Hematopoietic multipotent progenitor cell (in vitro differentiated cells): Measurements from ENCODE around the gene SZT2. TPM values are rescaled to one million over a fixed set of nuclear protein-coding genes. Genes with fewer than 3 reads are reported as not detected.
"Not testable (repeated sequence)": the region's sequence is repeated elsewhere in the genome, so short reads cannot be mapped to it uniquely, and the experiment has no call there.

ENCODE experiments used
- DNase-seq, 3 donors: peaks; one replicate each; pipeline ENCODE4 v3.0.0-alpha.2; 2011 to 2015; ENCODE audit warnings: low read depth in 2 of 3, low spot score in 2 of 3
- total RNA-seq: library from RNA; depleted of rRNA; stranded (reverse); fragments of >200 nt; gene quantifications from one replicate; pipeline ENCODE4 v1.2.3, GENCODE V29; 2012

The SZT2 gene
- total RNA-seq, 1 donor = 47.7 TPM

GRCh38 chr1:43359696-43360095, 30.0 kb upstream of the SZT2 start:
- DNase-seq = no peak

GRCh38 chr1:43360616-43361015, 29.1 kb upstream of the SZT2 start:
- no peak for DNase-seq

- no peak for DNase-seq
Measured at GRCh38 chr1:43363283-43363934, 26.3 kb upstream of the SZT2 start.

- DNase-seq = no peak
Measured at GRCh38 chr1:43363935-43364525, 25.7 kb upstream of the SZT2 start.

- DNase-seq = no peak
Measured at GRCh38 chr1:43365678-43366077, 24.0 kb upstream of the SZT2 start.

- DNase-seq = no peak
Measured at GRCh38 chr1:43366179-43366578, 23.5 kb upstream of the SZT2 start.

GRCh38 chr1:43366601-43367025, 23.1 kb upstream of the SZT2 start:
- no peak for DNase-seq

- DNase-seq = peak; percentile 23 to 57 (median 56)
Measured at GRCh38 chr1:43367026-43367903, 22.4 kb upstream of the SZT2 start.

- DNase-seq = peak; percentile 58 to 93 (median 92)
Measured at GRCh38 chr1:43367904-43368645, 21.6 kb upstream of the SZT2 start, which contains the start of gene ELOVL1. Gene ELOVL1 (minus strand): TSS chr1:43368011. CDS start chr1:43365609, 2,402 bp downstream.

GRCh38 chr1:43368646-43369020, 21.1 kb upstream of the SZT2 start:
- DNase-seq = no peak

GRCh38 chr1:43369779-43370178, 19.9 kb upstream of the SZT2 start:
- DNase-seq = not testable (repeated sequence)

- no peak for DNase-seq
Measured at GRCh38 chr1:43370564-43370963, 19.1 kb upstream of the SZT2 start.

- no peak for DNase-seq
Measured at GRCh38 chr1:43372172-43372571, 17.5 kb upstream of the SZT2 start.

GRCh38 chr1:43373066-43373940, 16.4 kb upstream of the SZT2 start:
- no peak for DNase-seq

GRCh38 chr1:43376723-43377235, 12.9 kb upstream of the SZT2 start:
- DNase-seq = no peak

GRCh38 chr1:43377831-43378230, 11.9 kb upstream of the SZT2 start:
- no peak for DNase-seq

GRCh38 chr1:43379476-43379875, 10.2 kb upstream of the SZT2 start:
- DNase-seq = no peak

GRCh38 chr1:43381612-43382011, 8.1 kb upstream of the SZT2 start:
- peak in 1 of 3 donors; percentile 21 for DNase-seq

- no peak for DNase-seq
Measured at GRCh38 chr1:43382027-43382779, 7.5 kb upstream of the SZT2 start.
